GOT3 (cell line): Measurements from ENCODE around the gene SRRT.

Source experiments
- DNase-seq: peaks from one replicate; lab custom pipeline; 2025; ENCODE audit warnings: mixed read lengths; lab: John Stamatoyannopoulos, UW

SRRT gene

DNA sequence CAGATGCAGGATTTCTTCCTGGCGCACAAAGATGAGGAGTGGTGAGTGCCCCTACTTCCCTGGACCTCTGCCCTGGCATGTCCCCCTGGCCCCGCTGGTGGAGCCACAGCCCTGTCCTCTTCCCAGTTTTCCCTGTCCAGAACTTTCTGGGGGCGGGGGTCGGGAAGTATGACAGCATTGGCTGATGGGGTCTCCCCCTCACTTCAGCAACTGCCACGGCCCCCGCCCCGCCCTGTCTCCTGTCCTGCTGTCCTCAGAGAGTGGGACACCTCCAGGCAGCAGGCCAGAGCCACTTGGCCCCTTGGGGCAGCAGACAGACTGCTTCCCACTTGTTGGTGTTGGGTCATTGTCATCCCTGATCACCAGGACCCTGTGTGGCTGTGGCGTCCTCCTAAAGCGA, 7.3 kb downstream of the SRRT start:
- no peak for DNase-seq

GRCh38 chr7:100882785-100883526, 8.1 kb downstream of the SRRT start:
- no peak for DNase-seq

- no peak for DNase-seq
These were observed 10.0 kb downstream of the SRRT start for GRCh38 chr7:100884736-100885439.

DNA sequence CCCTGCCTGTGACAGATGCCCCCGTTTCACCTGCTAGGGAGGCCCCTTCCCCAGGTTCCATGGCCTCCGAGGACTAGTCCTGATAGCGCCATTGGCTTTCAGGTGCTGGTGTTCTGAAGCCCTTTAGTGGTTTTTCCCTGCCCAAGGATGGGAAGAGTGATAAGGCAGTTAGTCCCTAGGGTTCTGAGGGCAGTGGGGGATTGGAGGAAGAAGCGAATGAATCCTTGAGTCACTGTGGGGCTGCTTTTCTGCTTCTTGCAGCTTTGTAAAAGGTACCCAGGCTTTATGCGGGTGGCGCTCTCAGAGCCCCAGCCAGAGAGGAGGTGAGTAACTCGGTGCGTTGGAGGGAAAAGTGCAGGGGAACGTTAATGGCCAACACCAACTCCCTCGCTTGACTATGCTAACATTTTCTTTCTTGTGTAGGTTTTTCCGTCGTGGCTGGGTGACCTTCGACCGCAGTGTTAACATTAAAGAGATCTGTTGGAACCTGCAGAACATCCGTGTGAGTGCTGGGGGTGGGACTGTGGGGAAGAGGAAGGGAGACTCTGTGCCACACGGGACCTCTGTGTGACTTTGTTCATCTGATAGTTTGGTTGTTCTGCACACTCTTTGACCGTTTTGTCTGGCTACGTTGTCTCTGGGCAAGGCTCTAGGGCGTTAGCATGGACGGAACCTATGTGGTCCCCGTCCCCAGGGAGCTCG, 10.7 kb downstream of the SRRT start:
- DNase-seq = no peak

- no peak for DNase-seq
These were observed 11.4 kb downstream of the SRRT start for GRCh38 chr7:100886142-100886935.

DNA sequence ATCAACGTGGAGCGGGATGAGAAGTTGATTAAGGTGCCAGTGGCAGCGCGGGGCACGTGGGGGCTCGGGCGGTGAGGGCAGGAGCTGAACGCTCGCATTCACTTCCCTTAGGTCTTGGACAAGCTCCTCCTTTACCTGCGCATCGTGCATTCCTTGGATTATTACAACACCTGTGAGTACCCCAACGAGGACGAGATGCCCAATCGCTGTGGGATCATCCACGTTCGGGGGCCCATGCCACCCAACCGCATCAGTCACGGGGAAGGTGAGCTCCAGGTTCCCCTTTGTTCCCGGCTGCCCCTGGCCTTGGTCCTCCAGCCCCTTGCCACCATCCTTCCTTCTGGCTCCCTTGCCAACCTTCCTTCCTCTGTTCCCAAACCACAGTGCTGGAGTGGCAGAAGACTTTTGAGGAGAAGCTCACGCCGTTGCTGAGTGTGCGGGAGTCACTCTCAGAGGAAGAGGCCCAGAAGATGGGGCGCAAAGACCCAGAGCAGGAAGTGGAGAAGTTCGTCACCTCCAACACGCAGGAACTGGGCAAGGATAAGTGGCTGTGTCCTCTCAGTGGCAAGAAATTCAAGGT, 12.1 kb downstream of the SRRT start:
- no peak for DNase-seq

DNA sequence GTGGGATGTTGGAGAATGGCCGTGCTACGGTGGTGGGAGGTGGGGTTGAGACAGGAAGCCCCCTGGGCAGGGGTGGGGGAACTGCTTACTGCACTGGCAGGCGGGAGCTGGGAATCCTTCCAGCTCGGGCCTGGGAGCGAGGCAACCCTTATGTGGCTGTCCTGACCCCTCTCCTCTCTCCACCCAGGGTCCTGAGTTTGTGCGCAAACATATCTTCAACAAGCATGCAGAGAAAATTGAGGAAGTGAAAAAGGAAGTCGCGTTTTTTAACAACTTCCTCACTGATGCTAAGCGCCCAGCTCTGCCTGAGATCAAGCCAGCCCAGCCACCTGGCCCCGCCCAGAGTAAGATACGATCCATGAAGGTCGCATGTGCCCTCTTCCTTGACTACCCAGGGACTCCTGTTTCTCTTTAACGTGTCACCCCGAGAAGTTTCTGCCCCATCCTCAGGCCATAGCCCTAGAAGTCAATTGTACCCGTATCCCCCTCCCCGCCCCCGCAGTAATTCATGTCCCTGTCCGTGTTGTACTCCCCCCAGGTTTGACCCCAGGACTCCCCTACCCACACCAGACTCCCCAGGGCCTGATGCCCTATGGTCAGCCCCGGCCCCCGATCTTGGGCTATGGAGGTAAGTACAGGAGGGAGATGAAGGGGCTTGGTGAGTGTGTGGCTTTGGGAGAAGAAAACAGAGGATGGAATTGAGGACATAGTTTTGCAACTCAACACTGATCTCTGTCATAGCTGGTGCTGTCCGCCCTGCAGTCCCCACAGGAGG, 12.8 kb downstream of the SRRT start:
- no peak for DNase-seq

- no peak for DNase-seq
These were observed 13.5 kb downstream of the SRRT start for GRCh38 chr7:100888291-100888987.

DNA sequence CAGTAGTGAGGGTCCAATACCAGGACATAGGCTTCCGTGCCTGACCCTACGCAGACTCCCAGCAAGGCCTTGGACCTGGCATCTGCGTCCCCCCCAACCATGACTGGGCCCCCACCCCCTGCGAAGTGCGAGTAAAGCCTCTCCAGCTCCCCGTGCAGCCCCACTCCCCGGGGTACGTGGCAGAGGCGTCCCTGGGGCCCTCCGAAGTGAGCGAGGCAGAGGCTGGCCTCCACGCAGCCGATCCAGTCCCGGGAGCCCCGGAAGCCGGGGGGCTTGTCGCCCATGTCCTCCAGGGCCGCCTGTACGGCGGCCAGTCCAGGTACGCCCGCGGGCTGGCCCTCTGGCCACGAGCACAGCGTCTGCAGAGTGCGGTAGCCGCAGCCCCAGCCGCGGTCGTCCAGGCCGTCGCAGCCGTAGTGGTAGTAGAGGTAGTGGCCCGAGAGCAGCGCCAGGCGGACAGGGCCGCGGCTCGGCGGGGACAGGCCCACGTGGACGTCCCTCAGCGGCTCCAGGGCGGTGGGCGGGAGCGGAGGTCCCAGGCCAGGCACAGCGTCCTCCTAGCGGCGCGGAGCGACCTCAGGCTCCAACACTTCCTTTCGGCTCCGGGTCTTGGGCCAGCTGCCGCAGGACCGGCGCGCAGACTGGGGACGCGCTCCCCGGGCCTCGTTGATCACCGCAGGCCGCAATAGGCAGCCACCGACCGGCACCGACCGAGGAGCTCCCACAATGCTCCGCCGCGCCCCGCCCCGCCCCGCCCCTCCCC, 14.3 kb downstream of the SRRT start, which contains the start of gene UFSP1:
Gene UFSP1 (minus strand): TSS at position 728 of the 763 bp plus-strand sequence. CDS start 444 bp downstream, at position 284.
- no peak for DNase-seq

GRCh38 chr7:100890653-100891567, 16.0 kb downstream of the SRRT start:
- DNase-seq = no peak

- no peak for DNase-seq
These were observed 16.8 kb downstream of the SRRT start for GRCh38 chr7:100891568-100892247.

GRCh38 chr7:100892364-100893317, 17.7 kb downstream of the SRRT start:
- no peak for DNase-seq

DNA sequence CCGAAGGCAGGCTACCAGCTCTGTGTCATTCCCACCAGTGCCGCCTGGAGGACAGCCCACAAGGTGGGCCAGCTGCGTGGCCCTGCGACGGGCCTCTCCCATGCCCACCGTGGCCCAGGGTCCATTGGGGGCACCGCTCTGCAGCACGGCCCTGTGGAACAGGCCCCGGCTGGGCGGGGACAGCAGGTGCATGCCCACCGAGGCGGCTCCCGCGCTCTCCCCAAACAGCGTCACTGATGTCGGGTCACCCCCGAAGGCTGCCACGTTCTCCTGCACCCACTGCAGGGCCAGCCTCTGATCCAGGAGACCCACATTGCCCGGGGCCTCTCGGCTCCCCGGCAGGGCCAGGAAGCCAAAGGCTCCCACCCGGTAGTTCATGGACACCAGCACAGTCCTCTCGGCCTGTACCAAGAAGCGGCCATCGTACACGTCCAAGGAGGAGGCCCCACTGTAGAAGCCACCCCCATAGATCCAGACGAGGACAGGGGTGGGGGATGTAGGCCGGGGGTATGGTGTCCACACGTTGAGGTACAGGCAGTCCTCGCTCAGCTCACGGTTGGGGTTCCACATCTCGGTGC, 18.5 kb downstream of the SRRT start:
- DNase-seq = no peak

DNA sequence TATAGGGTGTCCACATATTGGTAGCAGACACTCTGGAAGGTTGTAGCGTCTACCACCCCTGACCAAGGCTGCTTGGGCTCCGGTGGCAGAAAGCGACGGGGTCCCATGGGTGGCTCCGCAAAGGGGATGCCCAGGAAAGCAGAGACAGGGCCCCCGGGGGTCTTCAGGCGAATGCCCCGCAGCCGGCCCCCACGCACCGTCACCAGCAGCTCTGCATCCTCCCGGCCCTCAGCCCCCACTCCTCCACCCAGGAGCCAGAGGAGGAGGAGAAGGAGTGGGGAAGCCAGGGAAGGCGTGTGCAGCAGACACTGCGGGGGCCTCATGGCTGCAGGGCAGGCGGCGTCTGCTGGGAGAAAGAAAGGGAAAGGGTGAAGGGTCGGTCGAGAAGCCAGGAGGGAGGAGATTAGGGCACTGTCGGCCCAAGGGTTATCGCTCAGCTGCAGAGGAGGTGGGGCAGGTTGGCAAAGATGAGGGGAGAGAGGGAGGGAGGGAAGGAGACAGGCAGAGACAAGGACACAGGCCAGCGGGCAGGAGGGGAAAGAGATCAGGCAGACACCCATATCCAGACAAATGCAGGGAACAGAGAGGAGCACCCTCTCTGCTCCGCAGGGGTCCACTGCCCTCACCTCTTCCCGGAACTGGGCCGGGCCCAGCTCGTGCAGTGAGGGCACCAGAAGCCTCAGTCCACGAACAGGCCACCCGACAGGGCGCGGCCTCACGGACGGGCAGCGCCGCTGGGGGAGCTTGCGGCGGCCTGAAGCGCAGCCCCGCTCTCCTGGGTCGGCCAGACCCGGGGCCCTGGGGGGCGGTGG, 19.2 kb downstream of the SRRT start:
- no peak for DNase-seq
